ENCODE results near the gene SLC41A3. TPM values are rescaled to one million over a fixed set of nuclear protein-coding genes. Genes with fewer than 3 reads are reported as not detected.
"Not testable (repeated sequence)": the region's sequence is repeated elsewhere in the genome, so short reads cannot be mapped to it uniquely, and the experiment has no call there.

Gene SLC41A3
- total RNA-seq, 2 donors from 2014 or later: 24.5 to 74.0 TPM

GRCh38 chr3:125976003-125976390 lies 107.9 kb downstream of the SLC41A3 start:
- ATAC-seq; H3K27ac Mint-ChIP-seq; H3K36me3 Mint-ChIP-seq; DNase-seq (ENCODE audit: low spot score in 2 of 2); H3K9me3 Mint-ChIP-seq: not testable (repeated sequence)

- H3K36me3 Mint-ChIP-seq: not testable (repeated sequence)
Observed at GRCh38 chr3:125975245-125976002, 108.5 kb downstream of the SLC41A3 start.

GRCh38 chr3:125971997-125972944 lies 111.7 kb downstream of the SLC41A3 start:
- DNase-seq (ENCODE audit: low spot score in 2 of 2) (peak; percentile 20 to 55), ATAC-seq (peak; percentile 68 to 76)
- not testable (repeated sequence) for H3K36me3 Mint-ChIP-seq, H3K9me3 Mint-ChIP-seq, H3K27ac Mint-ChIP-seq

More at GRCh38 chr3:125975245-125976002, 108.5 kb downstream of the SLC41A3 start:
- ATAC-seq; H3K27ac Mint-ChIP-seq; H3K9me3 Mint-ChIP-seq; DNase-seq (ENCODE audit: low spot score in 2 of 2): not testable (repeated sequence)

GRCh38 chr3:125968701-125969592 lies 115.0 kb downstream of the SLC41A3 start, which contains the start of gene ROPN1B:
ROPN1B (plus strand) TSS chr3:125969178; CDS start chr3:125972055, 2,877 bp downstream.
- ATAC-seq: peak; percentile 86 to 93
- not testable (repeated sequence) for DNase-seq (ENCODE audit: low spot score in 2 of 2); H3K9me3 Mint-ChIP-seq; H3K27ac Mint-ChIP-seq; H3K36me3 Mint-ChIP-seq

- not testable (repeated sequence) for H3K9me3 Mint-ChIP-seq; DNase-seq (ENCODE audit: low spot score in 2 of 2); H3K27ac Mint-ChIP-seq; ATAC-seq; H3K36me3 Mint-ChIP-seq
Observed at GRCh38 chr3:125968121-125968520, 115.8 kb downstream of the SLC41A3 start.

GRCh38 chr3:125967156-125967555 lies 116.8 kb downstream of the SLC41A3 start:
- no peaks in the 10 kb centered on the region for H3K9me3 Mint-ChIP-seq
- no peaks in the 10 kb centered on the region for H3K36me3 Mint-ChIP-seq
- ATAC-seq: no peak
- no peak overlapping the region for H3K27ac Mint-ChIP-seq
- no peak for DNase-seq (ENCODE audit: low spot score in 2 of 2)

GRCh38 chr3:125965505-125965904 lies 118.4 kb downstream of the SLC41A3 start:
- DNase-seq (ENCODE audit: low spot score in 2 of 2): no peak
- Mint-ChIP-seq H3K36me3 (no peaks in the 10 kb centered on the region), H3K27ac (no peak overlapping the region), H3K9me3 (no peaks in the 10 kb centered on the region)
- no peak for ATAC-seq

GRCh38 chr3:125963834-125964233 lies 120.1 kb downstream of the SLC41A3 start:
- ATAC-seq; DNase-seq (ENCODE audit: low spot score in 2 of 2); H3K36me3 Mint-ChIP-seq; H3K9me3 Mint-ChIP-seq; H3K27ac Mint-ChIP-seq: not testable (repeated sequence)

GRCh38 chr3:125961289-125961589 lies 122.7 kb downstream of the SLC41A3 start:
- H3K27ac Mint-ChIP-seq: no peak overlapping the region
- DNase-seq (ENCODE audit: low spot score in 2 of 2) (no peak), ATAC-seq (no peak)
- no peaks in the 10 kb centered on the region for H3K36me3 Mint-ChIP-seq
- no peaks in the 10 kb centered on the region for H3K9me3 Mint-ChIP-seq

GRCh38 chr3:125960456-125961288 lies 123.3 kb downstream of the SLC41A3 start:
- DNase-seq (ENCODE audit: low spot score in 2 of 2) (no peak), ATAC-seq (no peak)
- H3K27ac Mint-ChIP-seq: no peak overlapping the region
- no peaks in the 10 kb centered on the region for H3K9me3 Mint-ChIP-seq
- no peaks in the 10 kb centered on the region for H3K36me3 Mint-ChIP-seq

GRCh38 chr3:125960066-125960424 lies 123.9 kb downstream of the SLC41A3 start:
- ATAC-seq (no peak), DNase-seq (ENCODE audit: low spot score in 2 of 2) (no peak)
- Mint-ChIP-seq H3K9me3 (no peaks in the 10 kb centered on the region), H3K27ac (no peak overlapping the region), H3K36me3 (no peaks in the 10 kb centered on the region)

GRCh38 chr3:125959317-125960065 lies 124.4 kb downstream of the SLC41A3 start:
- no peak for DNase-seq (ENCODE audit: low spot score in 2 of 2)
- Mint-ChIP-seq H3K36me3 (no peaks in the 10 kb centered on the region), H3K27ac (no peak overlapping the region), H3K9me3 (no peaks in the 10 kb centered on the region)
- ATAC-seq: no peak

- H3K27ac Mint-ChIP-seq: no peak overlapping the region
- no peak for ATAC-seq
- peaks cover 0 to 1% of the 10 kb centered on the region in 2 donors for H3K36me3 Mint-ChIP-seq
- H3K9me3 Mint-ChIP-seq: no peaks in the 10 kb centered on the region
- DNase-seq (ENCODE audit: low spot score in 2 of 2): no peak
Observed at GRCh38 chr3:125958511-125959316, 125.2 kb downstream of the SLC41A3 start.

- H3K9me3 Mint-ChIP-seq: no peaks in the 10 kb centered on the region
- ATAC-seq (no peak), DNase-seq (ENCODE audit: low spot score in 2 of 2) (no peak)
- H3K36me3 Mint-ChIP-seq: peaks cover 0 to 5% of the 10 kb centered on the region in 2 donors
- no peak overlapping the region for H3K27ac Mint-ChIP-seq
Observed at GRCh38 chr3:125957674-125958510, 126.0 kb downstream of the SLC41A3 start.
